Measurements from ENCODE around the gene RBBP8NL.

GRCh38 chr20:62441987-62442539, 14.7 kb upstream of the RBBP8NL start:
- TF ChIP-seq CTCF (conservative IDR thresholded peaks at IDR 0.05 in 1 of 2, IDR thresholded peaks at IDR 0.05 in 1 of 2; ENCODE audit: low read depth in 1 of 2, low read length in 2 of 2), result no peak
- no peak for TF ChIP-seq EZH2 (IDR thresholded peaks at IDR 0.05; ENCODE audit: low read length, missing control alignments)

Data from fibroblast of lung (primary cell).